ENCODE results near the gene FABP1.

DNA sequence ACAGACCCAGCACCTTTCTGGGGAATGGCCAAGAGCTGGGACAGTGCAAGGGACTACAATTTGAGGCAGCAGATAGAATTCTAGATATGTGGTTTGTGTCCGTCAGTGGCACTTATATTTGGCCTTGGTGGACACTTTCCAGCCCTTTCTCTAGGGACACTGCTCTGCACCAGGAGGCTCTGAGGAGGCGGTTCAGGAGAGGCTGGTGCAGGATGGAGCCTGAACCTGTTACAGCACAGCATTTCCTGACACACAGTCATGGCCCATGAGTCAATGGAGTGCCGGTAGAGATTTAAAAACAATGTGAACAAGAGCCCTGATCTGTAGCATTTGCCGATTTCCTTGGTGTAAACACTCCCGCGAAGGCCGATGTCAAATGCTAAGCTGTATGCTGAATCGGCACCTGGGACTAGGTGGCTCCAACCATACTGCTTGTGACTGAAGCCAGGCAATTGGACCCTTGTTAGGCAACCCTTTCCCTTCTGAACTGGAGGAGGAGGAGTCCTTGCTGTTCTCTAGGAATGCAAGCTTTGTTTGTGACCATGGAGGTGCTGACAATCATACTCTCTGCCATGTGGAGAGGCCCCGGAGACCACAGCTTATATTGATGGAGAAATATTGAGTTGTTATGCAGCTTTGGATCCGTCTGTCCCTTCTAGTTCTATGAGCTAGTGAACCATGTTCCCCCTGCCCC is 11.9 kb downstream of the FABP1 start:
- no peak for TF ChIP-seq CTCF (IDR thresholded peaks at IDR 0.05)
- no peak for TF ChIP-seq POLR2A (IDR thresholded peaks at IDR 0.05)
